ENCODE data around the gene RNF126.

Gene RNF126

GRCh38 chr19:613732-614567, 49.1 kb downstream of the RNF126 start:
- Histone ChIP-seq H3K27me3 (no peaks in the 10 kb centered on the region), H3K9ac (no peak overlapping the region)
- TF ChIP-seq Cebpa-rat (IDR thresholded peaks at IDR 0.05): no peak

GRCh38 chr19:612941-613340, 50.1 kb downstream of the RNF126 start:
- peaks cover 0 to 20% (median 5%) of the 10 kb centered on the region in 11 experiments; a peak in 10 of 22 replicates for H4K20me1 ChIP-seq
- peak overlapping the region in 9 of 11 experiments; percentile 6 to 98 (median 93); a peak in 6 of 22 replicates for H3K4me2 ChIP-seq
- H3K4me1 ChIP-seq: peaks cover 39 to 52% (median 50%) of the 10 kb centered on the region in 10 experiments
- no peak overlapping the region for H3K9ac ChIP-seq
- no peak overlapping the region for H3K27ac ChIP-seq
- no peak overlapping the region for H3K4me3 ChIP-seq
- TF ChIP-seq Cebpa-rat (IDR thresholded peaks at IDR 0.05): no peak
- no peaks in the 10 kb centered on the region for H3K27me3 ChIP-seq
- peaks cover under 1 to 28% (median 12%) of the 10 kb centered on the region in 11 experiments; a peak in 19 of 22 replicates for H3K36me3 ChIP-seq
- H3K9me3 ChIP-seq (replicated peaks in 1 of 11): no peaks in the 10 kb centered on the region

More at GRCh38 chr19:613732-614567, 49.1 kb downstream of the RNF126 start:
- Histone ChIP-seq H3K27ac (no peak overlapping the region), H3K36me3 (peaks cover 10 to 38% (median 22%) of the 10 kb centered on the region in 11 experiments), H3K4me3 (no peak overlapping the region), H3K9me3 (replicated peaks in 1 of 11) (no peaks in the 10 kb centered on the region), H4K20me1 (peaks cover 0 to 30% (median 5%) of the 10 kb centered on the region in 11 experiments; a peak in 10 of 22 replicates), H3K4me2 (no peak overlapping the region), H3K4me1 (peaks cover 29 to 42% (median 40%) of the 10 kb centered on the region in 10 experiments)

GRCh38 chr19:611481-611868, 51.5 kb downstream of the RNF126 start:
- H3K27me3 ChIP-seq: no peaks in the 10 kb centered on the region
- no peaks in the 10 kb centered on the region for H3K9me3 ChIP-seq (replicated peaks in 1 of 11)
- H3K36me3 ChIP-seq: peaks cover 0 to 21% (median 10%) of the 10 kb centered on the region in 11 experiments; a peak in 15 of 22 replicates
- H3K4me1 ChIP-seq: peaks cover 48 to 60% (median 58%) of the 10 kb centered on the region in 10 experiments
- H3K9ac ChIP-seq: peak overlapping the region; percentile 66 to 79 (median 75); a peak in 21 of 22 replicates
- no peak for TF ChIP-seq Cebpa-rat (IDR thresholded peaks at IDR 0.05)
- H3K27ac ChIP-seq: peak overlapping the region; percentile 40 to 85 (median 78); a peak in 21 of 22 replicates
- H4K20me1 ChIP-seq: peaks cover 0 to 18% (median 5%) of the 10 kb centered on the region in 11 experiments; a peak in 9 of 22 replicates
- peak overlapping the region; percentile 82 to 98 (median 92) for H3K4me2 ChIP-seq
- H3K4me3 ChIP-seq: peak overlapping the region; percentile 33 to 68 (median 54); a peak in 16 of 20 replicates

GRCh38 chr19:610801-611480, 52.1 kb downstream of the RNF126 start:
- no peaks in the 10 kb centered on the region for H3K9me3 ChIP-seq (replicated peaks in 1 of 11)
- H3K36me3 ChIP-seq: peaks cover 0 to 21% (median 10%) of the 10 kb centered on the region in 11 experiments; a peak in 15 of 22 replicates
- H3K4me2 ChIP-seq: peak overlapping the region; percentile 82 to 98 (median 92)
- H4K20me1 ChIP-seq: peaks cover 0 to 18% (median 5%) of the 10 kb centered on the region in 11 experiments; a peak in 9 of 22 replicates
- no peak for TF ChIP-seq Cebpa-rat (IDR thresholded peaks at IDR 0.05)
- no peaks in the 10 kb centered on the region for H3K27me3 ChIP-seq
- H3K9ac ChIP-seq: peak overlapping the region; percentile 66 to 79 (median 75)
- H3K4me3 ChIP-seq: peak overlapping the region; percentile 33 to 68 (median 54); a peak in 19 of 20 replicates
- peaks cover 48 to 60% (median 58%) of the 10 kb centered on the region in 10 experiments for H3K4me1 ChIP-seq
- peak overlapping the region; percentile 40 to 85 (median 78); a peak in 21 of 22 replicates for H3K27ac ChIP-seq

GRCh38 chr19:610071-610800, 52.8 kb downstream of the RNF126 start:
- peak overlapping the region; percentile 33 to 68 (median 54); a peak in 19 of 20 replicates for H3K4me3 ChIP-seq
- H3K27me3 ChIP-seq: no peaks in the 10 kb centered on the region
- H4K20me1 ChIP-seq: peaks cover 0 to 13% (median 0%) of the 10 kb centered on the region in 11 experiments; a peak in 6 of 22 replicates
- no peak for TF ChIP-seq Cebpa-rat (IDR thresholded peaks at IDR 0.05)
- peak overlapping the region; percentile 62 to 85 (median 78) for H3K27ac ChIP-seq
- peak overlapping the region; percentile 82 to 98 (median 93) for H3K4me2 ChIP-seq
- peak overlapping the region; percentile 66 to 79 (median 75) for H3K9ac ChIP-seq
- H3K4me1 ChIP-seq: peaks cover 48 to 60% (median 58%) of the 10 kb centered on the region in 10 experiments
- H3K9me3 ChIP-seq (replicated peaks in 1 of 11): no peaks in the 10 kb centered on the region
- H3K36me3 ChIP-seq: peaks cover 0 to 17% (median 9%) of the 10 kb centered on the region in 11 experiments; a peak in 15 of 22 replicates

GRCh38 chr19:609004-609346, 54.0 kb downstream of the RNF126 start:
- H3K9ac ChIP-seq: peak overlapping the region; percentile 37 to 74 (median 54); a peak in 20 of 22 replicates
- peaks cover 0 to 10% (median 0%) of the 10 kb centered on the region in 11 experiments; a peak in 3 of 22 replicates for H4K20me1 ChIP-seq
- H3K27ac ChIP-seq: peak overlapping the region; percentile 37 to 81 (median 62)
- no peaks in the 10 kb centered on the region for H3K27me3 ChIP-seq
- H3K4me2 ChIP-seq: peak overlapping the region; percentile 82 to 98 (median 92)
- H3K4me1 ChIP-seq: peaks cover 48 to 60% (median 58%) of the 10 kb centered on the region in 10 experiments
- no peak for TF ChIP-seq Cebpa-rat (IDR thresholded peaks at IDR 0.05)
- no peaks in the 10 kb centered on the region for H3K9me3 ChIP-seq (replicated peaks in 1 of 11)
- H3K4me3 ChIP-seq: peak overlapping the region in 1 of 10 experiments; percentile 4; a peak in 1 of 20 replicates
- peaks cover 0 to 5% (median 0%) of the 10 kb centered on the region in 11 experiments; a peak in 5 of 22 replicates for H3K36me3 ChIP-seq

- Histone ChIP-seq H3K36me3 (peaks cover 0 to 5% (median 0%) of the 10 kb centered on the region in 11 experiments; a peak in 4 of 22 replicates), H3K4me1 (peaks cover 48 to 60% (median 58%) of the 10 kb centered on the region in 10 experiments), H3K27ac (peak overlapping the region; percentile 37 to 81 (median 62)), H3K27me3 (no peaks in the 10 kb centered on the region), H3K4me3 (peak overlapping the region in 1 of 10 experiments; percentile 4; a peak in 1 of 20 replicates), H4K20me1 (peaks cover 0 to 10% (median 0%) of the 10 kb centered on the region in 11 experiments; a peak in 3 of 22 replicates), H3K9me3 (replicated peaks in 1 of 11) (peaks cover 0 to under 1% (median 0%) of the 10 kb centered on the region in 11 experiments; a peak in 2 of 22 replicates), H3K9ac (peak overlapping the region; percentile 37 to 74 (median 54); a peak in 19 of 22 replicates), H3K4me2 (peak overlapping the region; percentile 82 to 98 (median 92))
- no peak for TF ChIP-seq Cebpa-rat (IDR thresholded peaks at IDR 0.05)
Measured at GRCh38 chr19:608155-609003, 54.6 kb downstream of the RNF126 start.
